ENCODE measurements around the gene MTRF1.

MTRF1 gene

GRCh38 chr13:41224113-41225110 is 39.0 kb downstream of the MTRF1 start:
- DNase-seq (ENCODE audit: low read depth in 2 of 2, low spot score in 1 of 2) = no peak

GRCh38 chr13:41222259-41222852 is 41.0 kb downstream of the MTRF1 start:
- DNase-seq (ENCODE audit: low read depth in 2 of 2, low spot score in 1 of 2) = peak in 1 of 2 donors; percentile 8

GRCh38 chr13:41220401-41220800 is 43.0 kb downstream of the MTRF1 start:
- DNase-seq (ENCODE audit: low read depth in 2 of 2, low spot score in 1 of 2) = no peak

- no peak for DNase-seq (ENCODE audit: low read depth in 2 of 2, low spot score in 1 of 2)
Measured at GRCh38 chr13:41216160-41216559, 47.2 kb downstream of the MTRF1 start.

GRCh38 chr13:41213919-41214318 is 49.5 kb downstream of the MTRF1 start:
- DNase-seq (ENCODE audit: low read depth in 2 of 2, low spot score in 1 of 2) = no peak

GRCh38 chr13:41213316-41213715 is 50.1 kb downstream of the MTRF1 start:
- DNase-seq (ENCODE audit: low read depth in 2 of 2, low spot score in 1 of 2) = no peak

- no peak for DNase-seq (ENCODE audit: low read depth in 2 of 2, low spot score in 1 of 2)
Measured at GRCh38 chr13:41212881-41213280, 50.5 kb downstream of the MTRF1 start.

GRCh38 chr13:41211062-41211461 is 52.3 kb downstream of the MTRF1 start:
- DNase-seq (ENCODE audit: low read depth in 2 of 2, low spot score in 1 of 2) = no peak

- DNase-seq (ENCODE audit: low read depth in 2 of 2, low spot score in 1 of 2) = no peak
Measured at GRCh38 chr13:41206467-41206866, 56.9 kb downstream of the MTRF1 start.

- no peak for DNase-seq (ENCODE audit: low read depth in 2 of 2, low spot score in 1 of 2)
Measured at GRCh38 chr13:41203810-41204209, 59.6 kb downstream of the MTRF1 start.

- DNase-seq (ENCODE audit: low read depth in 2 of 2, low spot score in 1 of 2) = no peak
Measured at GRCh38 chr13:41200126-41200525, 63.2 kb downstream of the MTRF1 start.

- DNase-seq (ENCODE audit: low read depth in 2 of 2, low spot score in 1 of 2) = no peak
Measured at GRCh38 chr13:41199526-41199925, 63.9 kb downstream of the MTRF1 start.

- DNase-seq (ENCODE audit: low read depth in 2 of 2, low spot score in 1 of 2) = no peak
Measured at GRCh38 chr13:41199079-41199478, 64.3 kb downstream of the MTRF1 start.

GRCh38 chr13:41196620-41197019 is 66.8 kb downstream of the MTRF1 start:
- DNase-seq (ENCODE audit: low read depth in 2 of 2, low spot score in 1 of 2) = no peak

GRCh38 chr13:41196011-41196410 is 67.4 kb downstream of the MTRF1 start:
- no peak for DNase-seq (ENCODE audit: low read depth in 2 of 2, low spot score in 1 of 2)

GRCh38 chr13:41193919-41194824 is 69.2 kb downstream of the MTRF1 start, which contains the start of gene KBTBD7:
Gene KBTBD7, minus strand, starts transcription at chr13:41194569. Its CDS starts 312 bp downstream, at chr13:41194257.
- DNase-seq (ENCODE audit: low read depth in 2 of 2, low spot score in 1 of 2) = peak; percentile 77 to 82

GRCh38 chr13:41193469-41193868 is 69.9 kb downstream of the MTRF1 start:
- DNase-seq (ENCODE audit: low read depth in 2 of 2, low spot score in 1 of 2) = no peak

- DNase-seq (ENCODE audit: low read depth in 2 of 2, low spot score in 1 of 2) = no peak
Measured at GRCh38 chr13:41188584-41188983, 74.8 kb downstream of the MTRF1 start.

GRCh38 chr13:41186481-41186880 is 76.9 kb downstream of the MTRF1 start:
- DNase-seq (ENCODE audit: low read depth in 2 of 2, low spot score in 1 of 2) = no peak

- no peak for DNase-seq (ENCODE audit: low read depth in 2 of 2, low spot score in 1 of 2)
Measured at GRCh38 chr13:41182231-41182630, 81.1 kb downstream of the MTRF1 start.

- no peak for DNase-seq (ENCODE audit: low read depth in 2 of 2, low spot score in 1 of 2)
Measured at GRCh38 chr13:41179593-41180250, 83.7 kb downstream of the MTRF1 start.
